22Rv1 (cell line): ENCODE data around the gene RPUSD1.

Source experiments
- ZFX ChIP-seq: fragments of 450-650 bp; IDR thresholded peaks from 2 replicates; pipeline ENCODE4 v1.6.1; 2017; ENCODE audit warnings: antibody characterized with exemption, borderline replicate concordance
- TF ChIP-seq, protein P1 (sequence below): fragments of 450-650 bp; IDR thresholded peaks from 2 replicates; pipeline ENCODE4 v1.5.1; 2017; ENCODE audit warnings: mild to moderate bottlenecking

GRCh38 chr16:775236-775796 is 12.9 kb downstream of the RPUSD1 start:
- TF ChIP-seq, protein P1, sequence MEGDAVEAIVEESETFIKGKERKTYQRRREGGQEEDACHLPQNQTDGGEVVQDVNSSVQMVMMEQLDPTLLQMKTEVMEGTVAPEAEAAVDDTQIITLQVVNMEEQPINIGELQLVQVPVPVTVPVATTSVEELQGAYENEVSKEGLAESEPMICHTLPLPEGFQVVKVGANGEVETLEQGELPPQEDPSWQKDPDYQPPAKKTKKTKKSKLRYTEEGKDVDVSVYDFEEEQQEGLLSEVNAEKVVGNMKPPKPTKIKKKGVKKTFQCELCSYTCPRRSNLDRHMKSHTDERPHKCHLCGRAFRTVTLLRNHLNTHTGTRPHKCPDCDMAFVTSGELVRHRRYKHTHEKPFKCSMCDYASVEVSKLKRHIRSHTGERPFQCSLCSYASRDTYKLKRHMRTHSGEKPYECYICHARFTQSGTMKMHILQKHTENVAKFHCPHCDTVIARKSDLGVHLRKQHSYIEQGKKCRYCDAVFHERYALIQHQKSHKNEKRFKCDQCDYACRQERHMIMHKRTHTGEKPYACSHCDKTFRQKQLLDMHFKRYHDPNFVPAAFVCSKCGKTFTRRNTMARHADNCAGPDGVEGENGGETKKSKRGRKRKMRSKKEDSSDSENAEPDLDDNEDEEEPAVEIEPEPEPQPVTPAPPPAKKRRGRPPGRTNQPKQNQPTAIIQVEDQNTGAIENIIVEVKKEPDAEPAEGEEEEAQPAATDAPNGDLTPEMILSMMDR: no peak
- TF ChIP-seq ZFX: no peak
